K562 (cell line): Measurements from ENCODE around the gene CELSR2. TPM values are rescaled to one million over a fixed set of nuclear protein-coding genes. Genes with fewer than 3 reads are reported as not detected.

ENCODE experiments used
- ATF7 ChIP-seq: fragments of 450-650 bp; IDR thresholded peaks from 2 replicates; pipeline ENCODE4 v1.7.1; 2014; ENCODE audit warnings: mild to moderate bottlenecking, moderate library complexity
- JUN ChIP-seq, 2 experiments: sonication (generic) in 1 of 2; formaldehyde crosslinking in 1 of 2; IDR thresholded peaks; 2 replicates each; pipeline versions ENCODE4 v1.6.1 to v1.8.0; 2012 to 2022; ENCODE audit warnings: borderline replicate concordance in 2 of 2, mild to moderate bottlenecking in 2 of 2, improper control_type of control experiment in 1 of 2, low read depth in 1 of 2, low read length in 1 of 2, missing genetic modification reagents in 1 of 2
- MYC ChIP-seq, 2 experiments: fragments of 250-450 bp in 1 of 2; sonication (Bioruptor Pico) in 1 of 2; IDR thresholded peaks; 2 replicates each; pipeline versions ENCODE4 v1.5.1 to v1.6.1; 2012 to 2021; ENCODE audit warnings: low read depth in 2 of 2, borderline replicate concordance in 1 of 2, improper control_type of control experiment in 1 of 2, low read length in 1 of 2, mild to moderate bottlenecking in 1 of 2, moderate library complexity in 1 of 2
- NFE2 ChIP-seq: IDR thresholded peaks from 2 replicates; pipeline ENCODE4 v1.6.1; 2014; ENCODE audit warnings: antibody characterized with exemption, low read depth
- SMAD1 ChIP-seq: fragments of 150-350 bp; IDR thresholded peaks from 2 replicates; pipeline ENCODE4 v1.6.1; 2014; ENCODE audit warnings: low read length, low read depth; ENCODE audit not compliant: partially characterized antibody
- SPI1 ChIP-seq: IDR thresholded peaks from 2 replicates; pipeline ENCODE4 v1.6.1; 2011; ENCODE audit warnings: low read depth, low read length, control low read depth, borderline replicate concordance
- STAG1 ChIP-seq: sonication (generic); formaldehyde crosslinking; IDR thresholded peaks from 2 replicates; pipeline ENCODE4 v1.5.0; 2020; ENCODE audit warnings: missing genetic modification reagents, borderline replicate concordance
- TFAP4 ChIP-seq: sonication (generic); formaldehyde crosslinking; IDR thresholded peaks from 2 replicates; pipeline ENCODE4 v1.8.0; 2022; ENCODE audit warnings: missing genetic modification reagents, mild to moderate bottlenecking, moderate library complexity, borderline replicate concordance
- ZNF384 ChIP-seq: IDR thresholded peaks from 2 replicates; pipeline ENCODE4 v1.6.1; 2012; ENCODE audit warnings: low read depth, low read length, improper control_type of control experiment
- ZNF431 ChIP-seq: sonication (generic); formaldehyde crosslinking; IDR thresholded peaks from 2 replicates; pipeline ENCODE4 v1.8.0; 2022; ENCODE audit warnings: mild to moderate bottlenecking, missing genetic modification reagents
- polyA plus RNA-seq, 8 experiments: library from polyadenylated mRNA; depleted of rRNA in 4 of 8; stranded (reverse) in 5 of 8; unstranded in 3 of 8; fragments of >200 nt; fragmentation: Nextera tagmentation in 2 of 8; fragmentation: Illumina TruSeq in 1 of 8; extraction: Ambion mirVana in 2 of 8; extraction: Trizol in 1 of 8; gene quantifications; 2 replicates each; pipeline versions ENCODE4 v1.2.1 to v1.2.3, GENCODE V29; 2011 to 2014; ENCODE audit warnings: inconsistent platforms in 1 of 8, missing spikeins in 1 of 8
- total RNA-seq, 7 experiments: library from RNA; depleted of rRNA in 6 of 7; stranded (reverse); fragments of >200 nt in 6 of 7; fragmentation: Illumina TruSeq in 2 of 7; extraction: Trizol in 2 of 7; gene quantifications; 2 replicates each; pipeline versions ENCODE4 v1.2.1 to v1.2.3, GENCODE V29; 2011 to 2021; ENCODE audit warnings: low replicate concordance in 1 of 7

Gene CELSR2
- total and polyA plus RNA-seq, 9 of the 15 experiments (the other 6 are each of a cell fraction or from before 2014, with no cell fraction given): 0.31 to 21.9 (median 4.2) TPM

GRCh38 chr1:109263597-109264378, 14.4 kb downstream of the CELSR2 start (continued):
- TF ChIP-seq JUN (IDR thresholded peaks at IDR 0.05; ENCODE audit: borderline replicate concordance, low read depth, low read length): peak; percentile 57; the same call in 1 of the 2 replicates
- peak; percentile 97 for TF ChIP-seq JUN (CRISPR knock-in tag; IDR thresholded peaks at IDR 0.05; ENCODE audit: borderline replicate concordance)
- peak; percentile 25 for TF ChIP-seq SMAD1
- TF ChIP-seq ZNF384: peak; percentile 52; the same call in 1 of the 2 replicates
- no peak for TF ChIP-seq NFE2
- TF ChIP-seq MYC (IDR thresholded peaks at IDR 0.05; ENCODE audit: low read depth, low read length): peak; percentile 82
- no peak for TF ChIP-seq MYC (CRISPR knock-in tag; IDR thresholded peaks at IDR 0.05; ENCODE audit: borderline replicate concordance, low read depth)
- peak; percentile 97 for TF ChIP-seq TFAP4 (CRISPR knock-in tag)
- TF ChIP-seq SPI1: peak; percentile 92
- peak; percentile 98 for TF ChIP-seq STAG1 (CRISPR knock-in tag)
- TF ChIP-seq ATF7: peak; percentile 66; the same call in 1 of the 2 replicates
- TF ChIP-seq ZNF431 (CRISPR knock-in tag): peak; percentile 72
